NCI-H526 treated with DMSO at 0.1 percent for 48 hours (cell line): ENCODE data around the gene PLA2G4B.

Experiments used
- DNase-seq: peaks from one replicate; lab custom pipeline; 2025; lab: John Stamatoyannopoulos, UW

Gene PLA2G4B

DNA sequence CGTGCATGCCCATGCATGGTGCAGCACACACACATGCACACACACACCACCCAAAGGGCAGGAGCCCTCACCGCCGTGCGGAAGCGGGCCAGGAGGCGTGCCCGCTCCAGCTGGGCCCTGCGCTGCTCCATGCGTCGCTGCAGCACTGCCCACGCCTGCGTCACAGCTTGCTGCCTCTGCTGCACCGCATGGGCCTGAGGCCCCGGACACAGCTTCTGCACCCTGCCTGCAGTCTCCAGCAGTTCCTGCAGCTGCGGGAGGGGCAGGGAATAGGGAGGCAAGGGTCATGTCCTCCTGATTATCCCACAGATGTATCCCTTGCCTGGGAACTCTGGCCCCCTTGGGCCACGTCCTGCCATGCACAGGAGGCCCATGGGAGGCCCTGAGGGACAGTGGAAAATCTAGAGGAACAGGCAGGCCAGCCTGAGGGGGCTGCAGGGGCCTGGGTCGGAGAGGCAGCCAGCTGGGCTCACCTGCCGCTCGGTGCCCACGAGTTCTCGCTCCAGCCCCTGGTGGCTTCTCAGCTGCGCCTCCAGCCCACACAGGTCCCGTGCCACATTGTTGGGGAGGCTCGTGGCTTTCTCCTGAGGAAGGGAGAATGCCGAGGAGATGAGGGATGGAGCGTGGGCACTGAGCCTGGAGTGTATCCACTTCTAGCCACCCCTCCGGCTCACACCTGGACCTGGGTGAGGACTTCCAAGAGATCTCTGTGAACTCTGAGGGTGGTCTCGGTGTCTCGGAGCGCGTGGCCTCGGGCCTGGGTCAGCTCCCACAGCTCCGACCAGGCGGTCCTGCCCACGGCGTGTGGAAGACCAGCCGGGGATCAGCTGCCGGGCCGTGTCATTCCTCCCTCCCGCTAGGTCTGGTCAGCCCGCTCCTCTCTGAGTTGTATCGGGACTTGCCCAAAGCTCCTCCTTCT, 31.4 kb downstream of the PLA2G4B start:
- no peak for DNase-seq

GRCh38 chr15:41870689-41871081, 32.0 kb downstream of the PLA2G4B start:
- DNase-seq = no peak

GRCh38 chr15:41871175-41871905, 32.7 kb downstream of the PLA2G4B start:
- DNase-seq = no peak

DNA sequence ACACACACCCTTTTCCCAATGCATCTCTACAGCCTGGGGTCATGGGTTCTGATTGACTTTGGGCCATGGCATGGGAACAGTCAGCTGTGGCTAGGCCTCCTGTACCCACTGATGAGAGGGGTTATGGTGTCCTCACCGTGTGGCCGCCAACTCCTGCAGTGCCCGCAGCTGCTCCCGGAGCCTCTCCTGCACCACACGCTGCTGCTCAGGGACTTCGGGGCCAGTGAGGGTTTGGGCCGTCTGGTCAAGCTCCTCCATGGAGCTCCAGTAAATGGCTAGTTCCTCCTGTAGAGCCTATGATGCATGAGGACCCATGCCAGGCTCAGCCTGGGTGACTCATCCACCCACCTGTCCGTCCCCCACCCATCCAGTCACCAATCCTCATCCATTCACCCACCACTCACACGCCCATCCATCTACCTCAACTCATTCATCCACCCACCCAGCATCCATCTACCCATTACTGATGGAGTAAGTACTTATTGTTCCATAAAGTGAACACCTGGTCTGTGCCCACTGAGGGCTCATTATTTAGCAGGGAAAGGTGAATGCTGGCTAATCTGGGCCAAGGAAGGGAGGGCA, 33.6 kb downstream of the PLA2G4B start:
- no peak for DNase-seq

DNA sequence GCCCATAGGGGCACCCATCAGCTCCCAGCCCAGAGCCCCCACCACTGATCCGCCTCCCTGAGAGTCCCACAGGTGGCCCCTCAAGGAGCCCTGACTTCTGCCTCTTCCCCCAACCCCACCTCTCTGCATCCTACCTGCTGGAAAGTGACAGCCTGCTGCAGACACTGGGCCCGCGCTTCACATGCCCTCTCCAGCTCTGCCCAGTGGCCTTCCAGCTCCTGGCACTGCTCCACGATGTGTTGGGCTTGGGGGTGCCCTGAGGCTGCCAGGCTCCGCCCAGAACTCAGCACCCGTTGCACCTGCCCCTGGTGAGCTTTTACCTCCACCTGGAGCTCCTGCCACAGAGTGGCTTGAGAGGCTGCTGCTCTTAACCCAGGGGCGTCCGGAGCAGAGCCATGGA, 35.1 kb downstream of the PLA2G4B start:
- DNase-seq = no peak

- no peak for DNase-seq
Measured at GRCh38 chr15:41874736-41875135, 36.1 kb downstream of the PLA2G4B start.

DNA sequence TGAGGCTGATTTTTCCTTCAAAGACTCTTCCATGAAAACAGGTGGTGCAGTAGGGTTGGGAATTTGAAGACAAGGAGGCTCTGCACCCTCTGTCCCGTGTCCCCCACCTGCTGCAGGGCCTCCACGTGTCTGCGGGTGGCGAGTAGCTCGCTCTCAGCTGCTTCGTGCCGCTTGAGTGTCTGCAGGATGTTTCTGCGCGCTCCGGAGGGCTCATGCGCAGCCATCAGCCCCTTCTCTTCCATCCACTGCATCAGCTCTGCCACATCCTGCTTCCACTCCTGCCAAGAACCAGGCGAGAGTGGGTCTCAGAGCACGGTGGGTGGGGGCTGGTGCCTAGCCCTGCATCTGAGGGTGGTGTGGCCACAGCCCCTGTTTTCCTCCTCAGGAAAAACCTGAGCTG, 37.4 kb downstream of the PLA2G4B start:
- no peak for DNase-seq

DNA sequence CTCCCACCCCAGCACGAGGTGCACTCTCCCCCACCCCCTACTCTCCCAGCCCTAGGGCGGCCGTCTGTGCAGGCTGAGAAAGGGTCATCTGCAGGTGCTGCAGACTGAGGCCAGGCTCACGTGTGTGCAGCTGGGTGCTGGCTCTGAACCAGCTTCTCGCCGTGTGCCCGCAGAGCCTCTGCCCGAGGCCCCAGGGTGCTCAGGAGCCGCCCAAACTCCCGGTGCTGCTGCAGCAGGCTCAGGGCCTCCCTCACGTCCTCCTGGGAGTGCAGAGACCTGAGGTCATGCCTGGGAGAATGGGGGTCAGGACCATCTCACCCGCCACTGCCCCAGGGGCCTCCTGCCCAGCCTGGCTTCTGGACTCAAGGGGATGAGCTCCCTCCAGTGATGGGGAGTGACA, 38.0 kb downstream of the PLA2G4B start:
- DNase-seq = no peak

DNA sequence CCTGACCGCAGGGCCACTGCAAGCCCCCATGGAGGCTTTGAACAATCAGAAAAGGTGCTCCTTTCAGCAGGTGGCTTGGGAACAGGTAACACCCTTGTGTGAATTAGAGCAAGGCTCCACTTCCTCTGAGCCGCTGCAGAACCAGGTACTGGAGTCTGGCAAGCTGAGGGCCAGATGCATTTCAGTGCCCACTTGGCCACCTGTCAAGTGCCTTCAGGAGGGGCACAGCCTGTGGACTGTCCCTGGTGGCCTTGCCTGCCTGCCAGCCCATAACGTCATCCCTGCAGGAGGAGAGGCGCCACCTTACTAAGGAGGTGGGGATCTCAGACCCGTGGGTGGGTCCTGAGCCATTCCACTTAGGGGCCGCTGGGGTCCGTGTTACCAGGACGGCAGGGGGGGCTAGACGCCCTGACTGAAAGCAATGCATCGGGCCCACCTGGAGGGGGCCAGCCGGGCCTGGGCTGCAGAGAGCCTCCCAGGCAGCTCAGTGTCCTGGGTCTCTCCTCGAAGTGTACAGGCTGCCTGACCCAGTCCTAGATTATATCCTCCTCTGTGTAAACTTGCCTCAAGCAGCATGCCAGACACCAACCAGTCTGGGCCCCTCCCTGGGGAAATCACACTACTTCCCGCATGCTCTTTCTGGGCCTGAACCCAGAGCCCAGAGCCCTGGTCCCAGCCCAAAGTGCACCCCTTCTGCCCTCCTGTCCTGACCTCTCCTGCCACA, 39.1 kb downstream of the PLA2G4B start:
- no peak for DNase-seq

DNA sequence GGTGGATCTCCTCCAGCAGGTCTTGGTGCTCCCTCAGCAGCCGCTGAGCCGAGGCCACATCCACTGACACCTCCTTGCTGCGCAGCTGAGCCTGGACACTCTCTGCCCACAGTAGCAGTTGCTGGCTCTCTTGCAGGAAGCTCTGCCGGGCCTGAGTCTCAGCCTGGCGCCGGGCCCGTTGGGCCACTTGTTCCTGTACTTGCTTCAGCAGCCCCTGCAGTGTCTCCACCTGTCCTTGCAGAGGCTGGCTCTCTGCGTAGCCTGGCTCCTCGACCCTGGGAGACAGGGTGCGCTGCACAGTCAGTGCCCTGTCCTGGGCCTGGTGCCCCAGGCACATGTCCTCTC, 39.7 kb downstream of the PLA2G4B start:
- DNase-seq = no peak

DNA sequence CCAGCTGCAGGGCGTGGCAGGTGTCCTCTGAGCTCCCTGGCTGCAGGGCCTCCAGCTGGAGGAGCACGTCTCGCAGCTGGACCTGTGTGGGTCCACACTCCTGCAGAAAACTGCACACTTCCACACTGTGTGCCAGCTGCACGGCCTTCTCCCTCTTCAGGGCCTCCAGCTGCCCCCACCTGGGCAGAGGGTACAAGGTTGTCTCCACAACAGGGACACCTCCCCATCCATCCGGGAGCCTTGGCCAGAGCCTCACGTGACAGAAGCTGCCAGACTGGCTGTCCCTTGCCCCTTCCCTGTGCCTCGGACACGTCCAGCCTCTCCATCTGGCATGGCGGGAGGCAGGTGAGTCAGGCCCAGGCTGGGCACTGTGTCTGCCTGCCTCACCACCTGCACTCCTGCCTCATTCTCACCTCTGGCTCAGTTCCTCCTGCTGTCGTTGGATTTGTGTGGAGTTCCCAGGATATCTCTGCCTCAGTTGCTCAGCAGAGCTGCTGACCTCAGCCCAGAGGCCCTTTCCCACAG, 40.7 kb downstream of the PLA2G4B start:
- no peak for DNase-seq

- no peak for DNase-seq
Measured at GRCh38 chr15:41880156-41880877, 41.7 kb downstream of the PLA2G4B start.

DNA sequence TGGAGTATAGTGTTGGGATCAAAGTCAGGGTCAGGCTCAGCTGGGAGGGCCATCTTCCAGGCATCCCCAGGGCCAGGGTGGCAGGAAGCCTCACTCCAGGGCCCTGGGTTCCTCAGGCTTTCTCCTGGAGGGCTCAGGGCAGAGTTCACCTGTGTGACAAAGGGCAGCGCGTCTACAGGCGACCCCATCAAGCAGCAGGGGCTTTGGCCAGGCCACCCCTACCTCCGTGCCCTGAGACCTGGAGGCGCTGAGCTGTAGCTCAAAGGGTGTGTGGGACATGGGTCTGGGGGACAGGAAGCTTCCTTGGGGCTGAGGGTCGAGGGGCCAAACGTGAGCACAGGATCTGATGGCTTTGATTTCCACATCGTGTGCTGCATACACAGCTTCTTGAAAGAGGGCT, 42.4 kb downstream of the PLA2G4B start:
- no peak for DNase-seq

- DNase-seq = no peak
Measured at GRCh38 chr15:41881550-41881919, 42.9 kb downstream of the PLA2G4B start.

- DNase-seq = peak; percentile 31
Measured at GRCh38 chr15:41881920-41882688, 43.5 kb downstream of the PLA2G4B start.

DNA sequence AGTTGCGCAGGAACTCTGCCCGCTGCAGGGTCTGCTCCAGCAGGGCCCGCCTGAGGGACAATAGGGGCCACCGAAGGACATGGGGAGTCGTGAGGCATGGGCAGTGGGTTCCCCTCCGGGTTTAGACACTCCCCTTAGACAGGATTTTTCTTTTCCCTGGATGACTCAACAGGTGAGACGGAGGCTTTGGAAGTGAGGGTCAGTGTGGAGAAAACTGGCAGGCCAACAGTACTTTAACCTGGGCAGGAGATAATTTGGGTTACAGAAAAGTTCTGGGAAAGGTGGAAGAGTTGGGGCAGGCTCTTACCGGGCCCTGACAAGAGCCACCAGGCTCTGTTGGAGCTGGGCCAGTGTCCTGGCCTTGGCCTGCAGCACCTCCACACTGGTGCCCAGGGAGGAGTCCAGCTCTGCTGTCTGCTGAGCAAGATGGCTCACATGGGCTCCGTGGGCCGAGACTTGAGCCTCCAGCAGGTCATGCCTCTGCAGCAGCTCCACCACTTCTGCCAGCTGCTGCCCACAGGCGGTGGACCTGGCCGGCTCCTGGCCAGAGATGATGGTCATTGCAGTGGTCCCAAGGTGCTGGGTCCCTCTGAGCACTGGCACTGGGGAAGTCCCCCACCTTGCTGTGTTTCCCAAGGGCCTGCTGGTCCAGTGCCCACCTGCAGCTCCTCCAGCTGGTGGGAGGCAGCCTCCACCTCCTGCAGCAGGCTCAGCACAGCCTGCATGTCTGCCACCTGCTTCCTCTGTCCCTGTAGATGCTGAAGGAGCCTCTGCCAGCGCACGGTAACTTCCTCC, 44.2 kb downstream of the PLA2G4B start:
- no peak for DNase-seq

GRCh38 chr15:41883484-41883825, 44.8 kb downstream of the PLA2G4B start:
- DNase-seq = no peak

GRCh38 chr15:41884458-41884857, 45.8 kb downstream of the PLA2G4B start:
- DNase-seq = no peak

- DNase-seq = no peak
Measured at GRCh38 chr15:41885321-41885720, 46.7 kb downstream of the PLA2G4B start.

- DNase-seq = no peak
Measured at GRCh38 chr15:41885841-41886240, 47.2 kb downstream of the PLA2G4B start.
